Measurements from ENCODE around the gene DENND6A. TPM values are rescaled to one million over a fixed set of nuclear protein-coding genes. Genes with fewer than 3 reads are reported as not detected.
"Not testable (repeated sequence)": the region's sequence is repeated elsewhere in the genome, so short reads cannot be mapped to it uniquely, and the experiment has no call there.

The DENND6A gene, protein sequence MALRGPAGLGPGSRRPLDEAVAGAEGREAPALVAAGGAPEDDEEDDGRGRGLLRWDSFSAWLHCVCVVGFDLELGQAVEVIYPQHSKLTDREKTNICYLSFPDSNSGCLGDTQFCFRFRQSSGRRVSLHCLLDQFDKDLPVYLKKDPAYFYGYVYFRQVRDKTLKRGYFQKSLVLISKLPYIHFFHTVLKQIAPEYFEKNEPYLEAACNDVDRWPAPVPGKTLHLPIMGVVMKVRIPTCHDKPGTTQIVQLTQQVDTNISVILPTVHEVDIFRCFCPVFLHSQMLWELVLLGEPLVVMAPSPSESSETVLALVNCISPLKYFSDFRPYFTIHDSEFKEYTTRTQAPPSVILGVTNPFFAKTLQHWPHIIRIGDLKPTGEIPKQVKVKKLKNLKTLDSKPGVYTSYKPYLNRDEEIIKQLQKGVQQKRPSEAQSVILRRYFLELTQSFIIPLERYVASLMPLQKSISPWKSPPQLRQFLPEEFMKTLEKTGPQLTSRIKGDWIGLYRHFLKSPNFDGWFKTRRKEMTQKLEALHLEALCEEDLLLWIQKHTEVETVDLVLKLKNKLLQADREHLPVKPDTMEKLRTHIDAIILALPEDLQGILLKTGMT
- polyA plus RNA-seq (ENCODE audit: insufficient read length): 16.7 TPM

DNA sequence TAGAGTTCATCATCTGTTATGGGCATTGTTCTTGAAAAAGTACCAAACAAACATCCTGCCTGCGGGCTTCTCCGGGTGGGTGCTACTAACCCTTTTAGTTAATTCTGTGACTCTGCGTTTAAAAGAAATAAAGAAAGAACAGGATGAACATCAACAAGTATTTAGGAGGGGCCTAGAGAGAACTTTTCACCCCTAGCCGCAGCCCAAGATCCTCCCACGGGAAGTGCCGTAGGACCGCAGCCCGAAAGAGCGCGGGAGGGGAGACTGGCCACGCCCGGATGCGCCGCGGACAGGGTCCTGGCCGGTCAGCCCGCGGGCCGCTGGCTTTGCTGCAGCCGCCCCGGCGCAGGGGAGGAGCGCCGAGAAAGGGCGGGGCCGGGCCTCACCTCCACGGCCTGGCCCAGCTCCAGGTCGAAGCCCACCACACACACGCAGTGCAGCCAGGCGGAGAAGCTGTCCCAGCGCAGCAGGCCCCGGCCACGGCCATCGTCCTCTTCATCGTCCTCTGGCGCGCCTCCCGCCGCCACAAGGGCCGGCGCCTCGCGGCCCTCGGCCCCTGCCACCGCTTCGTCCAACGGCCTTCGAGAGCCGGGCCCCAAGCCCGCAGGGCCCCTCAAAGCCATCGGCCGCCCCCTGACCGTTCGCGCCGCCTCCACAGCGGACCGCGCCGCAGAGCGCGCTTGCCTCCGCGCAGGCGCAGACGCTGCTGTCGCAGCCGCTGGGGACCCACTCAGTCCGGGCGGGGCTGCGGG is at the start of gene DENND6A:
Gene DENND6A (minus strand): TSS at position 682 of the 752 bp plus-strand sequence. CDS start 59 bp downstream, at position 623.
- peak; percentile 87 for DNase-seq (ENCODE audit: low read depth)

DNA sequence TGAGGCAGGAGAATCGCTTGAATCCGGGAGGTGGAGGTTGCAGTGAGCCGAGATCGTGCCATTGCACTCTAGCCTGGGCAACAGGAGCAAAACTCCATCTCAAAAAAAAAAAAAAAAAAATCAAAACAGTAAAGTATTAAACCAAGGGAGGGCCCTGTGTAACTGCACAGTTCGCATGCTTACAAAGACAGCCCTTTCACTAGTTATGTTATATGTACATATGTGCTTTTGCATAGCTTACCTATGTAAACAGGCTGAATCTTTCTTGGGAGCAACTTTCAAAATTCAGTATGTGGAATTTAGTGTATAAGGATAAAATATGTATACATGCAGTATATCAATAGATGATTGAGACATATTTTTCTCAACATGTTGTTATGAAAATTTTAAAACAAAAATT is 47.1 kb upstream of the DENND6A start:
- DNase-seq (ENCODE audit: low read depth): no peak

DNA sequence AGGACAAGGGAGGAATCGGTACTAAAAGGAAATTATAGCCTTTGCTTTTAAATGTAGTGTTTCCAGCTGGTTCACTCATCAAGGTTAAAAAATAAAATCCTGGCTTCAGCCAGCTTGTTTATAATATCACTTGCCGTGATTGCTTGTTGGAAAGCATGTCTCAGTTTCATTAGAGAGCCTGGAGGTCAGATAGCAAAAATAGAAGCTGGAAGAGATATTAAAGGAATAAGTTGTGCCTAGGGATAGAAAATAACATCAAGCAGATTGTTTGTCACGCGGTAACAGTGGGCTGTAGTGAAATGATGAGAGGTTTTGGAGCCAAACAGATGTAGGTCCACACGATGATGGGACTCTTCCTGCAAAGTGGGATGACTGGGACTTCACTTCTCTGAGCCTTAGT is 45.5 kb upstream of the DENND6A start:
- DNase-seq (ENCODE audit: low read depth): no peak

DNA sequence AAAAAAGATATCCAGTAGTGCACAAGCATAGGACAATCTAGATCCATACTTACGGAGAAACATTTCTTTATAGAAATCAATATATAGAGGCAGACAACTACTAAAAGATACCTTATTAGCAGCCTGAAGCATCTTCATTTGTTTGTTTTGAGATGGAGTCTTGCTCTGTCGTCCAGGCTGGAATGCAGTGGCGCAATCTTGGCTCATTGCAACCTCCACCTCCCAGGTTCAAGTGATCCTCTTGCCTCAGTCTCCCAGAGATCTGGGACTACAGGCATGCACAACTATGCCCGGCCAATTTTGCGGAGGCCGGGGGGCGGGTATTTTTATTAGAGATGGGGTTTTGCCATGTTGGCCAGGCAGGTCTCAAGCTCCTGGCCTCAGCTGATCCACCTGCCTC is 45.0 kb upstream of the DENND6A start:
- no peak for DNase-seq (ENCODE audit: low read depth)

DNA sequence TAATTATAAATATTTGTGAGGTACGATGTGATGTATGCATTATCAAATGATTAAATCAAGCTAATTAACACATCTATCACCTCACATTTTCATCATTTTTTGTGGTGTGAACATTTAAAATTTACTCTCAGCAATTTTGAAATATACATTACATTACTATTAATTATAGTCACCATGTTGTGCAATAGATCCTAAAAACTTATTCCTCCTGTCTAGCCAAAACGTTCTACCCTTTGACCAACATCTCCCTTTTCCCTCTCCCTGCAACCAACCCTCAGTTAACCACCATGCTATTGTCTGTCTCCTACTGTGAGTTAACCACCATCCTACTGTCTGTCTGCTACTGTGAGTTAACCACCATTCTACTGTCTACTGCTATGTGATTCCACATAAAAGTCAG is 42.5 kb upstream of the DENND6A start:
- DNase-seq (ENCODE audit: low read depth): no peak

DNA sequence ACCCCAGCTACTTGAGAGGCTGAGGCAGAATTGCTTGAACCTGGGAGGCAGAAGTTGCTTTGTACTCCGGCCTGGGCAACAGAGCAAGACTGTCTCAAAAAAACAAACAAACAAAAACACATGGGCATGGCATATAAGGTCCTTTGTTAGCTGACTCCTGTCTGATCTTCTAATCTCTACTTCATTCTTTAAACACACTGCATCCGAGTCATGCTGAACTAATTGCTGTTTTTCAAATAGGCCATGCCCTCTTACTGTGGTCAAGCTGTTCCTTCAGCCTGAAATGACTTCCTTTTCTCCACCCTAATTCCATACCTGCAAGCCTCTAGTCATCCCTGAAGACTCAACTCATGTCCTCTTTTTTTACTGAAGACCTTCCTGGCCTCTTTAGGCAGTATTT is 40.9 kb upstream of the DENND6A start:
- no peak for DNase-seq (ENCODE audit: low read depth)

DNA sequence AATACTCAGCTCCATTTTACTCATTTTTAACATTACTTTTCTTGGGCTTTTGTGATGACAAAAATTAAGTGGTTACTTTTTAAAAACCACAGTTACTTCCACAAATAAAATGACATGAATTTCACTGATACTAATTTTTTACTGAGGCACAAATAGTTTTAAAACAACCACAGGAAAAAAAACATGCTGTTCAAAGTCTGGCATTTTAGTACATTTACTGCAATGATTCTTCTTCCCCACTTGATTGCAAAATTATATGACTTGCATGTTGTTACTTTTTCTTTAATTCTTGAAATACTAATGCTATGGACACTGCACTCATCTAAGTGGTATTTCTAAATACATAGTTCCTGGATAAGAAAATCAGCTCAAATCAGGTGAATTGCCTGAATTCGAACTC is 38.4 kb upstream of the DENND6A start:
- DNase-seq (ENCODE audit: low read depth): no peak

DNA sequence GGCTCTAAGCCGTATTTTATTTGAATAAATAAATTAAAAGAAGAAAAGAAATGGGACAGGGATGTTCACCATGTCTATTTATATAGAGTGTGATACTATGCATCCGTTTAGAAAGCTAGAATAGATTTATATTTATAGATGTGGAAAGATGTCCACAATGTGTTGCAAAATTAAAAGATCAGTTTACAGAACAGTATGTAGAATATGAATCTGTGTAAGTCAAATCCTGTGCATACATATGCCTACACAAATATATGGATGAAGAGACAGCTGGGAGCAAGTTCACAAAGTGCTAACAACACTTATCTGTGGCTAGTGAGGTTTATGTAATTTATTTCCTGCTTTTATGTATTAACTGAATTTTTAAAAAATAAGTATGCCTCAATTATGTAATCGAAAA is 37.8 kb upstream of the DENND6A start:
- no peak for DNase-seq (ENCODE audit: low read depth)

DNA sequence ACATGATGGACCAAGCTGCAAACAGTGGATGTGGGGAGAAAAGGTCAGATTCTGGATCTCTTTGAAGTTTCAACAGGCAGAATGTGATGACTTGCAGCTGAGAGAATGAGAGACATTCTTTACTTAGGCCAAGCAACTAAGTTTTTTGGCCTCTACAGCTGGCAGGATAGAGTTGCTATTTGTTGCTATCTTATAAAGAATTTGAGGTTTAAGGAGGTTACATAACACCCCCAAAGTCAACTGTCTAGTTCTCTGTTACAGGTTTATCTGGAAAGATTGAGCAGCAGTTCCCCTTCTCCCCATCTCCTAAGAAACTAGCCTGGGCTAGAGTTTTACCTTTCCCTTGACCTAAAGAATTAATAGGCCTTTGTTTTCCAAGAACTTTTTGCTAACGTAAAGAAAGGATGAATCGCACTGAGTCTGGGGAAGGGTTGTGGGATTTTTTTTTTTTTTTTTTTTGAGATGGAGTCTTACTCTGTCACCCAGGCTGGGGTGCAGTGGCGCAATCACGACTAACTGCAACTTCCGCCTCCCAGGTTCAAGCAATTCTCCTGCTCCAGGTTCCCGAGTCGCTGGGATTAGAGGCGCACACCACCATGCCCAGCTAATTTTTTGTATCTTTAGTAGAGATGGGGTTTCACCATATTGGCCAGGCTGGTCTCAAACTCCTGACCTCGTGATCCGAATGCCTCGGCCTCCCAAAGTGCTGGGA is 36.6 kb upstream of the DENND6A start:
- DNase-seq (ENCODE audit: low read depth): no peak

DNA sequence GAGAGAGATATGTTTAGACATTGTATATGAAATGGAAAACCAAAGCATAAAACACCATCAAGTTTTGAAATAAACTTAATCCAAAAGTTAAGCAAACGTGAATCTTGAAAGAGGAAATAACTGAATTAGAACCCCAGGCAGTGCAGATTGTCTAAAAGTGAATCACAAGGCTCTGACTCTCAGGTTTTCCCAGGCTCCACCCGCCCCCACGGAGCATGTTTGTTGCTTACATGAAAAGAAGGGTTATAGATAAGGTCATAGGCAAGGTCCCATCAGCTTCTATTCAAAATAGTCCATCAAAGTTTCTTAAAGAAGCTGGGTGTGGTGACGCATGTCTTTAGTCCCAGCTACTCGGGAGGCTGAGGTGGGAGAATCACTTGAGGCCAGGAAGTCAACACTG is 34.2 kb upstream of the DENND6A start:
- DNase-seq (ENCODE audit: low read depth): no peak

DNA sequence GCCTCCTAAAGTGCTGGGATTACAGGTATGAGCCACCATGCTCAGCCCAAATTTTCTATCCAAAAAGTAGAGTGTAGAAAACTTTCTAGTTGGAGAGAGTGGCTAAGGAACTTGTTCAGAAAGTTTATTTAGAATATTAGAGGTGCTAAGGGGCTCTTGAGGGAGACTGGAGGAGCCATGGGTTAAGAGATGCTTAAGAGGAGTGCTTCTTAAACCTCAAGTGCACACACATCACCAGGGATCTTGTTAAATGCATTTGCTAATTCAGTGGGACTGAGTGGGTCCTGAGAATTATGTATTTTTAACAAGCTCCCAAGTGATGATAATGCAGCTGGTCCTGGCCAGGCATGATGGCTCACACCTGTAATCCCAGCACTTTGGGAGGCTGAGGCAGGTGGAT is 33.5 kb upstream of the DENND6A start:
- no peak for DNase-seq (ENCODE audit: low read depth)

DNA sequence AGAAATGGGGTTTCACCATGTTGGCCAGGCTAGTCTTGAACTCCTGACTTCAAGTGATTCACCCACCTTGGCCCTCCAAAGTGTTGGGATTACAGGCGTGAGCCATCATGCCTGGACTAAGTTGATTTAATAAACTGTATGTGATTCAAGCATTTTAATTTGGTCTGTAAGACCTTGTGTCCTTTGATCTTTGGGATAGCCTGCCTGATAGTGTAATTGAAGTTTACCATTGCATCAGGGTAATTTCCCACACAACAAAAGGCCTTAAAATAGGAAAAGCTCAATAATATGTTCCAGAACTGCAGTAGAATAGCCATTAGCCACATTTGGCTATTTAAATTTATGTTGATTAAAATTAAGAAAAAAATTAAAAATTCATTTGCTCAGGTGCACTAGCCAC is 25.2 kb upstream of the DENND6A start:
- DNase-seq (ENCODE audit: low read depth): no peak

DNA sequence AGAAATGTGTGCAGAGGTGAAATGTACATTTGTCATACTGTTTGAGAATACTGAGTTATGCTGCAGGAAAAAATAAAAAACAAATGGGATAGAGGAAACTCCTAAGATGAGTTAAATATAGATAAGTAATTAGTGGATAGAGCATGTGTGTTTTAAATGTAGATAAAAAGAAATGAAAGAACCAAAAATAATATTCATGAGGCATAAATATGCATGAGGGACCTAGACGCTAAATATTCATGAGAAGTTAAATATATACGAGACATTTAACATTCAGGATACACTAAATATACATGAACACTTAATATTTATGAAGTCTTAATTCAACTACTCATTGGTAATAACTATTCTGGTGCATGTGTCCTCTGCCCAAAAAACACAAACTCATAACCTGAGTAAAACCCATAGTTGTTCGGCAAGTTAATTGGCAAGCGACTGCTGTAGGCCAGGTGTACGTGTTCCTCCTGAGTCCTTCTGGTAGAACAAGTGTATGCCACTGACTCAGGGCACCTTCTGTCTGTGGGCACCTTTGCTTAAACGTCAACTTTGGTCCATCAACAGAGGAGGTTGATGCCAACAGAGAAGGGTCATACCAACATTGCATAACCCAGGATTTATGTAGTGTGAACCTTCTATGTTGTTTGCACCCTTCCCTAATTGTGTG is 24.5 kb upstream of the DENND6A start:
- no peak for DNase-seq (ENCODE audit: low read depth)

DNA sequence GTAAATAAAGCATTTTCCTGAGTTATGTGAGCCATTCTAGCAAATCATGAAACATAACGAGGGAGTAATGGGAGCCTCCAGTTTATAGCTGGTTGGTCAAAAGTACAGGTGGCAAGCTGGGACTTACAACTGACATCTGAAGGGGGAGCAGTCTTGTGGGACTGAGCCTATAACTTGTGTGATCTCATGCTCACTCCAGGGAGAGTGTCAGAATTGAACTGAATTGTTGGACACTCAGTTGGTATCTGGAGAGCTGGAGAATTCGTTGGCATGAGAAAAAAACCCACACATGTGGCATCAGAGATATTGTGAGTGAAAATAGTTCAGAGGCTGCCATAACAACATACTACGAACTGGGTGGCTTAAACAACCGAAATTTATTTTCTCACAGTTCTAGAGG is 22.8 kb upstream of the DENND6A start:
- DNase-seq (ENCODE audit: low read depth): no peak

DNA sequence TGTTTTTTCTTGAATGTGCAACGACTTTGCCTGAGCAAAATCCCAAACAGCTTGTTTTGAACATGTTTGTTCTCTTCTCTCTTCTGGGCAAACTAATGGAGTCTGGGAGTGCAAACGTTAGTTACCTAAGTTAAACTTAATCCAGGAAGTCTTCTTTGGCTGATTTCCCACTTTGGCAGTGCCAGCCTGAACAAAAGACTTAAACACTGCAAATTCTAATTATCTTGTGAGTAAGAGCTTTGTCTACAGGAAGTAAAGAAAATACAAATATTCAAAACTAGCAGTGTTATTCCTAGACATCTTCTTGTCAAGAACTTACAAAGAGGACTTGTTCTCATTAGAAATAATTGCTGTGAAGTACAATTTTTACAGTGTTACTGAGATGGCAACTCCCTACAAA is 16.7 kb upstream of the DENND6A start:
- no peak for DNase-seq (ENCODE audit: low read depth)

DNA sequence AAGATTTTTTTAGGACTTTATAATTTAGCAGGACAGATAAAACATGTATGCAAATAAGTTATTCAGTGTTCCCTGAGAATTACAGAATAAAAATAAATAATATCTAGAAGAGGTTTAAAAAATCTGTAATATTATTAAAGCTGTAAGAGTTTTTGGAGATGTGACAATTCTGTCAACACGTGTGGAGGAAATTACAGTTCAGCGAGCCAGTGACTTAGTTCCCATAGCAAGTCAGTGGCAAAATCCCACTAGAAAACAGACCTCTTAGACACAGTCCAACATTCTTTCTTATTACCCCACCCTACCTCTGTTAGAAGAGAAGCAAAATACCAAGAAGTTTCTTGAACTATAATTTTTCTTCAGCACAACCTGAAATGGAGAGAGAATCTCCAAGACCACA is 16.2 kb upstream of the DENND6A start:
- DNase-seq (ENCODE audit: low read depth): no peak

DNA sequence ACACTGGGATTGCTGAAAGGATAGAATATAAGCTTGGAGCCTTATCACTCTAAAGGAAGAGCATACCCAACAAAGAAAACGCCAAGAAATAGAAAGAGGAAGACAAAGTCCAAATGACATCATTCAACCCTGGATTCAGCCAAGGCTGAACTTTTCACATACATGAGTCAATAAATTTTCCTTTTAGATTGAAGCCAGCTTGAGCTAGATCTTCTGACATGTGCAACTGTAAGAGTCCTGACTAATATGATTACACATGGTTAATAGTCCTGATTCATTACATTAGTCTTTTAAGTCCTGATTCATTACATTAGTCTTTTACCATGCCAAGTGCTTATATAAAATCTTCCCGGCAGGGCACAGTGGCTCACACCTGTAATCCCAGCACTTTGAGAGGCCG is 13.6 kb upstream of the DENND6A start:
- DNase-seq (ENCODE audit: low read depth): no peak

DNA sequence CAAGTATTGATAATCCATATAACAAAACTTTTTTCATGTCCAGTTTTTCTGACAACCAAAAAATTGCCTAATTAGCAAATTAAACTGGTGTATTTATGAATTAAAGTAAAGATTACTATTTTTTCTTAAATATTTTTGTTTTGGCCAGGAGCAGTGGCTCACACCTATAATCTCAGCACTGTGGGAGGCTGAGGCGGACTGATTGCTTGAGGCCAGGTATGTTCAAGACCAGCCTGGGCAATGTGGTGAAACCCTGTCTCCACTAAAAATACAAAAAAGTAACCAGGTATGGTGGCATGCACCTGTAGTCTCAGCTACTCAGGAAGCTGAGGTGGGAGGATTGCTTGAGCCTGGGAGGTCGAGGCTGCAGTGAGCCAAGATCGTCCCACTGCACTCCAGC is 12.5 kb upstream of the DENND6A start:
- DNase-seq (ENCODE audit: low read depth): not testable (repeated sequence)

DNA sequence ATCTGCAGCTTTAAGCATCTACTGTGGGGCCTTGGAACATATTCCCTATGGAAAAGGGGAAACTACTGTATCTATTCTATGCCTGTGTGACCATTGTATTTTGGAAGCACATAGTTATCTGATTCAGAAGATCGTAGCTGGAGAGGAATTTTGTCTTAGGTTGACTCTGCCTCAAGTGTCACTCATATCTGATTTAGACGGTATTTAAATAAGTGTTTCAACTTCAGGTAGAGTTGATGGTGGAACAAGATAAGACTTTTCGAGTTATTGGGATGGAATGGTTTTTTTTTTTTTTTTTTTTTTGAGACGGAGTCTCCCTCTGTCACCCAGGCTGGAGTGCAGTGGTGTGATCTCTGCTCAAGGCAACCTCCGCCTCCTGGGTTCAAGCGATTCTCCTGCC is 8.9 kb upstream of the DENND6A start:
- DNase-seq (ENCODE audit: low read depth): no peak

DNA sequence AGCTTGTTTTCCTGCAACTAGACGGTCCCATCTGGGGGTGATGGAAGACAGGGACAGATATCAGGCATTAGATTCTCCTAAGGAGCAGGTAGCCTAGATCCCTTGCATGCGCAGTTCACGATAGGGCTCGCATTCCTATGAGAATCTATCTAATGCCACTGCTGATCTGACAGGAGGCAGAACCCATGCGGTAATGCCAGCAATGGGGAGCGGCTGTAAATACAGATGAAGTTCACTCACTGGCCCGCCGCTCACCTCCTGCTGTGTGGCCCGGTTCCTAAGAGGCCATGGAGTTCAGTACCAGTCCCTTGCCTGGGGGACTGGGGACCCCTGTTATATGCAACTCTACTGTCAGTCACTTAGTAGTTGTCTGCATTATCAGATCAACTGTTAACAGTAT is 7.9 kb upstream of the DENND6A start:
- DNase-seq (ENCODE audit: low read depth): no peak

DNA sequence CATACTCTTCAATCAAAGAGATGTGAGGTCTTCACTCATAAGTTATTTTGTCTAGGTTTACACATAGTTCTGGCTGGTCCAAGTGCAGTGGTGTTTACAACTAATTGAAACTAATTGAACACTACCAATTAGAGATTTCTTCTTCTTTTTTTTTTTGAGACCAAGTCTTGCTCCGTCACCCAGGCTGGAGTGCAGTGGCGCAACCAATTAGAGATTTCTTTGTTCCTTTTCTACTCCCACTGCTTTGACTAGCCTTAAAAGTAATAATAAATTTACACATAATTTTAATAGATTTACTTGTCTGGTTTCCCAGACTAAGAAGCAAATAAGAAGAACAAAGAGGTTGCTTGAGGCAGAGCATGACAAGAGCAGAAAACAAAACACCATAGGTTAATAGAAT is 6.7 kb upstream of the DENND6A start:
- no peak for DNase-seq (ENCODE audit: low read depth)

Measured in forelimb muscle (tissue), 1 donor.